Measurements from ENCODE around the gene RCC2.
A peak's percentile ranks its signal among the peaks of the same experiment; 100 is the strongest.
"Not testable (repeated sequence)": the region's sequence is repeated elsewhere in the genome, so short reads cannot be mapped to it uniquely, and the experiment has no call there.

Gene RCC2

GRCh38 chr1:17439250-17440073, at the start of gene RCC2:
RCC2 (minus strand) TSS chr1:17439677; CDS start chr1:17438514, 1,163 bp downstream.
- Histone ChIP-seq H3K4me1 (ENCODE audit: insufficient read depth, insufficient read length) (peaks cover 7% of the 10 kb centered on the region), H3K9ac (ENCODE audit: insufficient read length, low read depth) (peak within 1 kb of the TSS; percentile 96), H3K27me3 (ENCODE audit: insufficient read depth, insufficient read length) (no peaks in the 10 kb centered on the region), H3K9me3 (ENCODE audit: insufficient read depth, low read length) (no peaks in the 10 kb centered on the region), H3K4me3 (ENCODE audit: insufficient read length, low read depth) (peak within 1 kb of the TSS; percentile 84), H3K36me3 (ENCODE audit: insufficient read depth, insufficient read length, low read length) (peaks cover 29% of the 10 kb centered on the region)
- DNase-seq (ENCODE audit: low read depth, low spot score), result no peak
- no peak for TF ChIP-seq ZNF274 (IDR thresholded peaks at IDR 0.05; ENCODE audit: low read depth, low read length)

GRCh38 chr1:17486242-17486641, 46.8 kb upstream of the RCC2 start:
- Histone ChIP-seq H3K9me3 (ENCODE audit: insufficient read depth, low read length) (no peaks in the 10 kb centered on the region), H3K4me3 (ENCODE audit: insufficient read length, low read depth) (no peak overlapping the region), H3K4me1 (ENCODE audit: insufficient read depth, insufficient read length) (peaks cover 3% of the 10 kb centered on the region), H3K9ac (ENCODE audit: insufficient read length, low read depth) (no peak overlapping the region), H3K36me3 (ENCODE audit: insufficient read depth, insufficient read length, low read length) (no peaks in the 10 kb centered on the region), H3K27me3 (ENCODE audit: insufficient read depth, insufficient read length) (no peaks in the 10 kb centered on the region)
- DNase-seq (ENCODE audit: low read depth, low spot score), result no peak
- TF ChIP-seq SUZ12 (IDR thresholded peaks at IDR 0.05; ENCODE audit: extremely low read depth, insufficient read depth, insufficient read length), result no peak

GRCh38 chr1:17485281-17485680, 45.8 kb upstream of the RCC2 start:
- Histone ChIP-seq H3K27me3 (ENCODE audit: insufficient read depth, insufficient read length) (no peaks in the 10 kb centered on the region), H3K9me3 (ENCODE audit: insufficient read depth, low read length) (no peaks in the 10 kb centered on the region), H3K36me3 (ENCODE audit: insufficient read depth, insufficient read length, low read length) (no peaks in the 10 kb centered on the region), H3K4me3 (ENCODE audit: insufficient read length, low read depth) (no peak overlapping the region), H3K4me1 (ENCODE audit: insufficient read depth, insufficient read length) (peaks cover 3% of the 10 kb centered on the region), H3K9ac (ENCODE audit: insufficient read length, low read depth) (no peak overlapping the region)
- DNase-seq (ENCODE audit: low read depth, low spot score), result no peak
- TF ChIP-seq SUZ12 (IDR thresholded peaks at IDR 0.05; ENCODE audit: extremely low read depth, insufficient read depth, insufficient read length) (no peak), YY1 (IDR thresholded peaks at IDR 0.05; ENCODE audit: insufficient read depth, insufficient read length) (no peak), ZNF274 (IDR thresholded peaks at IDR 0.05; ENCODE audit: low read depth, low read length) (no peak)

GRCh38 chr1:17481981-17482380, 42.5 kb upstream of the RCC2 start:
- not testable (repeated sequence) for H3K36me3 ChIP-seq (ENCODE audit: insufficient read depth, insufficient read length, low read length); H3K27me3 ChIP-seq (ENCODE audit: insufficient read depth, insufficient read length)

GRCh38 chr1:17480846-17481245, 41.4 kb upstream of the RCC2 start:
- Histone ChIP-seq H3K9ac (ENCODE audit: insufficient read length, low read depth) (no peak overlapping the region), H3K27me3 (ENCODE audit: insufficient read depth, insufficient read length) (no peaks in the 10 kb centered on the region), H3K9me3 (ENCODE audit: insufficient read depth, low read length) (no peaks in the 10 kb centered on the region), H3K4me3 (ENCODE audit: insufficient read length, low read depth) (no peak overlapping the region), H3K36me3 (ENCODE audit: insufficient read depth, insufficient read length, low read length) (no peaks in the 10 kb centered on the region), H3K4me1 (ENCODE audit: insufficient read depth, insufficient read length) (peaks cover 5% of the 10 kb centered on the region)
- TF ChIP-seq ZNF274 (IDR thresholded peaks at IDR 0.05; ENCODE audit: low read depth, low read length) (no peak), YY1 (IDR thresholded peaks at IDR 0.05; ENCODE audit: insufficient read depth, insufficient read length) (no peak), SUZ12 (IDR thresholded peaks at IDR 0.05; ENCODE audit: extremely low read depth, insufficient read depth, insufficient read length) (no peak)
- DNase-seq (ENCODE audit: low read depth, low spot score), result no peak

More at GRCh38 chr1:17481981-17482380, 42.5 kb upstream of the RCC2 start:
- H3K9me3 ChIP-seq (ENCODE audit: insufficient read depth, low read length); H3K9ac ChIP-seq (ENCODE audit: insufficient read length, low read depth); DNase-seq (ENCODE audit: low read depth, low spot score); H3K4me3 ChIP-seq (ENCODE audit: insufficient read length, low read depth); H3K4me1 ChIP-seq (ENCODE audit: insufficient read depth, insufficient read length): not testable (repeated sequence)

GRCh38 chr1:17475752-17476151, 36.3 kb upstream of the RCC2 start:
- H3K9me3 ChIP-seq (ENCODE audit: insufficient read depth, low read length), result no peaks in the 10 kb centered on the region
- no peaks in the 10 kb centered on the region for H3K36me3 ChIP-seq (ENCODE audit: insufficient read depth, insufficient read length, low read length)
- no peak overlapping the region for H3K9ac ChIP-seq (ENCODE audit: insufficient read length, low read depth)
- DNase-seq (ENCODE audit: low read depth, low spot score), result no peak
- no peak overlapping the region for H3K4me3 ChIP-seq (ENCODE audit: insufficient read length, low read depth)
- H3K4me1 ChIP-seq (ENCODE audit: insufficient read depth, insufficient read length), result peaks cover 8% of the 10 kb centered on the region
- no peaks in the 10 kb centered on the region for H3K27me3 ChIP-seq (ENCODE audit: insufficient read depth, insufficient read length)
- no peak for TF ChIP-seq SUZ12 (IDR thresholded peaks at IDR 0.05; ENCODE audit: extremely low read depth, insufficient read depth, insufficient read length)
- TF ChIP-seq ZNF274 (IDR thresholded peaks at IDR 0.05; ENCODE audit: low read depth, low read length), result no peak
- TF ChIP-seq YY1 (IDR thresholded peaks at IDR 0.05; ENCODE audit: insufficient read depth, insufficient read length), result no peak

- not testable (repeated sequence) for H3K9ac ChIP-seq (ENCODE audit: insufficient read length, low read depth); DNase-seq (ENCODE audit: low read depth, low spot score); H3K27me3 ChIP-seq (ENCODE audit: insufficient read depth, insufficient read length); H3K36me3 ChIP-seq (ENCODE audit: insufficient read depth, insufficient read length, low read length); H3K9me3 ChIP-seq (ENCODE audit: insufficient read depth, low read length); H3K4me1 ChIP-seq (ENCODE audit: insufficient read depth, insufficient read length); H3K4me3 ChIP-seq (ENCODE audit: insufficient read length, low read depth)
Measured at GRCh38 chr1:17474836-17475555, 35.5 kb upstream of the RCC2 start.
